ENCODE measurements around the gene RAC2.

GRCh38 chr22:37234736-37235711 is 9.0 kb downstream of the RAC2 start:
- TF ChIP-seq CTCF (IDR thresholded peaks at IDR 0.05), result no peak
- no peak for TF ChIP-seq POLR2A (IDR thresholded peaks at IDR 0.05)
